Epithelial cell of proximal tubule (primary cell): Measurements from ENCODE around the gene OR2V2. TPM values are rescaled to one million over a fixed set of nuclear protein-coding genes. Genes with fewer than 3 reads are reported as not detected.
"Not testable (repeated sequence)": the region's sequence is repeated elsewhere in the genome, so short reads cannot be mapped to it uniquely, and the experiment has no call there.

ENCODE experiments used
- DNase-seq: peaks from one replicate; pipeline ENCODE4 v3.0.0-alpha.2; 2011; ENCODE audit warnings: low read depth
- H3K4me3 ChIP-seq: 2 replicates; pipeline ENCODE4 v1.5.1; 2011; ENCODE audit warnings: low read depth, mild to moderate bottlenecking, low read length
- CTCF ChIP-seq: conservative IDR thresholded peaks from 2 replicates; pipeline ENCODE4 v1.5.1; 2012; ENCODE audit warnings: low read depth, mild to moderate bottlenecking, low read length
- total RNA-seq: library from RNA; depleted of rRNA; stranded (reverse); fragments of >200 nt; gene quantifications from 2 replicates; pipeline ENCODE4 v1.2.3, GENCODE V29; 2015

Gene OR2V2
- total RNA-seq, 1 donor from 2014 or later: not detected

- no peak for DNase-seq
- H3K4me3 ChIP-seq: no peak overlapping the region
- no peak for TF ChIP-seq CTCF
These were observed 41.9 kb upstream of the OR2V2 start for GRCh38 chr5:181105391-181106025.

- DNase-seq: no peak
- H3K4me3 ChIP-seq: no peak overlapping the region
- no peak for TF ChIP-seq CTCF
These were observed 39.7 kb upstream of the OR2V2 start for GRCh38 chr5:181107699-181108098.

GRCh38 chr5:181108578-181109165, 38.7 kb upstream of the OR2V2 start:
- TF ChIP-seq CTCF: no peak
- H3K4me3 ChIP-seq: no peak overlapping the region
- no peak for DNase-seq

- no peak for DNase-seq
- H3K4me3 ChIP-seq: no peak overlapping the region
- TF ChIP-seq CTCF: no peak
These were observed 37.8 kb upstream of the OR2V2 start for GRCh38 chr5:181109489-181110013.

- no peak for TF ChIP-seq CTCF
- H3K4me3 ChIP-seq: no peak overlapping the region
- DNase-seq: no peak
These were observed 36.4 kb upstream of the OR2V2 start for GRCh38 chr5:181111010-181111409.

- TF ChIP-seq CTCF: no peak
- DNase-seq: no peak
- H3K4me3 ChIP-seq: no peak overlapping the region
These were observed 34.9 kb upstream of the OR2V2 start for GRCh38 chr5:181112476-181112875.

- H3K4me3 ChIP-seq, DNase-seq: not testable (repeated sequence)
These were observed 33.8 kb upstream of the OR2V2 start for GRCh38 chr5:181113572-181113971.
